Activated CD4-positive, alpha-beta T cell treated with anti-CD3 and anti-CD28 coated beads for 4 hours (primary cell): ENCODE data around the gene NPAS3.

ENCODE experiments used
- DNase-seq, 2 donors: peaks; one replicate each; pipeline ENCODE4 v3.0.0-alpha.2; 2020

NPAS3 gene

GRCh38 chr14:33347796-33348195, 409.1 kb downstream of the NPAS3 start:
- no peak for DNase-seq

- no peak for DNase-seq
Measured at GRCh38 chr14:33348510-33348909, 409.8 kb downstream of the NPAS3 start.

GRCh38 chr14:33349871-33350270, 411.2 kb downstream of the NPAS3 start:
- DNase-seq = no peak

- DNase-seq = no peak
Measured at GRCh38 chr14:33350366-33350990, 411.8 kb downstream of the NPAS3 start.

- DNase-seq = no peak
Measured at GRCh38 chr14:33352821-33353220, 414.1 kb downstream of the NPAS3 start.

- DNase-seq = no peak
Measured at GRCh38 chr14:33356181-33356580, 417.5 kb downstream of the NPAS3 start.

- no peak for DNase-seq
Measured at GRCh38 chr14:33357225-33358010, 418.7 kb downstream of the NPAS3 start.

GRCh38 chr14:33359288-33359881, 420.7 kb downstream of the NPAS3 start:
- no peak for DNase-seq

GRCh38 chr14:33362934-33363333, 424.3 kb downstream of the NPAS3 start:
- no peak for DNase-seq

GRCh38 chr14:33363682-33364081, 425.0 kb downstream of the NPAS3 start:
- DNase-seq = no peak

GRCh38 chr14:33364466-33364865, 425.8 kb downstream of the NPAS3 start:
- no peak for DNase-seq

- DNase-seq = no peak
Measured at GRCh38 chr14:33369041-33369440, 430.4 kb downstream of the NPAS3 start.

GRCh38 chr14:33369972-33370371, 431.3 kb downstream of the NPAS3 start:
- DNase-seq = no peak

GRCh38 chr14:33370426-33370825, 431.7 kb downstream of the NPAS3 start:
- DNase-seq = no peak

- DNase-seq = no peak
Measured at GRCh38 chr14:33375196-33375595, 436.5 kb downstream of the NPAS3 start.

- no peak for DNase-seq
Measured at GRCh38 chr14:33375786-33376185, 437.1 kb downstream of the NPAS3 start.

- no peak for DNase-seq
Measured at GRCh38 chr14:33376510-33376909, 437.8 kb downstream of the NPAS3 start.

GRCh38 chr14:33377596-33378390, 439.1 kb downstream of the NPAS3 start:
- DNase-seq = no peak

- DNase-seq = no peak
Measured at GRCh38 chr14:33381717-33382116, 443.0 kb downstream of the NPAS3 start.

- no peak for DNase-seq
Measured at GRCh38 chr14:33386140-33386539, 447.5 kb downstream of the NPAS3 start.

- no peak for DNase-seq
Measured at GRCh38 chr14:33386781-33387180, 448.1 kb downstream of the NPAS3 start.

- DNase-seq = no peak
Measured at GRCh38 chr14:33390335-33390734, 451.7 kb downstream of the NPAS3 start.

GRCh38 chr14:33393231-33393894, 454.7 kb downstream of the NPAS3 start:
- DNase-seq = no peak
